D721Med (cell line): ENCODE measurements around the gene STX5.

Source experiments
- DNase-seq: peaks from one replicate; pipeline ENCODE4 v3.0.0; 2011; ENCODE audit warnings: low spot score; ENCODE audit not compliant: insufficient read length
- FAIRE-seq: peaks from 2 replicates; lab custom pipeline; 2011; peaks lifted over from hg19 to GRCh38; lab: Jason Lieb, UNC
- TF ChIP-seq, protein P1 (sequence below): IDR thresholded peaks from 2 replicates; pipeline ENCODE4 v1.5.1; 2012; ENCODE audit warnings: mild to moderate bottlenecking, control low read depth; ENCODE audit not compliant: insufficient read depth; ENCODE audit errors: missing control alignments

Gene STX5

DNA sequence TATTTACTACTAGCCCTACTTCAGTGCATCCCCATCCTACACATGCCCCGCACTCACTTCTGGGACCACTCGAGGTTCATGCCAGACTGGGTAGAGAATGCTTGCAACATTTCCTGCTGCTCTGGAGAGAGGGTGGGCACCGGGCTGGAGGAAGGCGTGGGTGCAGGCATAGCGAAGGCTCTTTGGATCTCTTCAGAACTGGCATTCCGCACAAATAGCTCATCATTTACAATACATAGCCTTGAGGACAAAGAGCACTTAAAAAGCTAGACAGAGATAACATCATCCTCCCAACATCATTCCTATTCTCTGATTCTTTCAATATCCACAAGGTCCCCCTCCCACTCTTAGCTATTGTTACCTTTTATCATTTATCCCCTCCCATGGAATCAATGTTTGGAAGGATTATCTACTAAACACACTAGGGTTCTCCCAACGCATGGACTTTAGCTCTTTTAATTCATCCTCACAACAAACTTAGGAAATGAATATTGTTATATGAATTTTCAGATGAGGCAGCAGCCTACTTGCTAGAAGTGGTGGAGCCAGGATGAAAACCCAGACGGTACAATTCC is 37.6 kb downstream of the STX5 start:
- no peak for FAIRE-seq
- TF ChIP-seq, protein P1, sequence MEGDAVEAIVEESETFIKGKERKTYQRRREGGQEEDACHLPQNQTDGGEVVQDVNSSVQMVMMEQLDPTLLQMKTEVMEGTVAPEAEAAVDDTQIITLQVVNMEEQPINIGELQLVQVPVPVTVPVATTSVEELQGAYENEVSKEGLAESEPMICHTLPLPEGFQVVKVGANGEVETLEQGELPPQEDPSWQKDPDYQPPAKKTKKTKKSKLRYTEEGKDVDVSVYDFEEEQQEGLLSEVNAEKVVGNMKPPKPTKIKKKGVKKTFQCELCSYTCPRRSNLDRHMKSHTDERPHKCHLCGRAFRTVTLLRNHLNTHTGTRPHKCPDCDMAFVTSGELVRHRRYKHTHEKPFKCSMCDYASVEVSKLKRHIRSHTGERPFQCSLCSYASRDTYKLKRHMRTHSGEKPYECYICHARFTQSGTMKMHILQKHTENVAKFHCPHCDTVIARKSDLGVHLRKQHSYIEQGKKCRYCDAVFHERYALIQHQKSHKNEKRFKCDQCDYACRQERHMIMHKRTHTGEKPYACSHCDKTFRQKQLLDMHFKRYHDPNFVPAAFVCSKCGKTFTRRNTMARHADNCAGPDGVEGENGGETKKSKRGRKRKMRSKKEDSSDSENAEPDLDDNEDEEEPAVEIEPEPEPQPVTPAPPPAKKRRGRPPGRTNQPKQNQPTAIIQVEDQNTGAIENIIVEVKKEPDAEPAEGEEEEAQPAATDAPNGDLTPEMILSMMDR = no peak
- no peak for DNase-seq

DNA sequence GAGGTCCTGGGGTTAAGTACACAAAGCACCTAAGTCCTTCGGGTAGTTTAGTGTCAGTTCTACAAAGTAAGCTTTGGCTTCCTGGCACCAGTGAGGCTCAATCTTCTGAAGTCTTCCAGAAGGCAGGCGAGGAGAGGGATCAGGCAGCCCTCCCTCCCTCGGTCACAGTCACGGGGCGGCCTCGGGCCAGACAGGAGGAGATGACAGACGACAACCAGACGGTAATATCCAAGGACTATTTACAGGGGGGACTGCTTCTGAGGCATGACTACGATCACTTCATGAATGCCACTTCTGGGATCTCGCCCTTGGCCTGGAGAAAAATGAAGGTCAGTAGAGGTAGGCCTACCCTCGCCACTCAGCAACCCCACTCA is 39.7 kb downstream of the STX5 start:
- TF ChIP-seq, protein P1 = no peak
- FAIRE-seq = no peak
- no peak for DNase-seq

DNA sequence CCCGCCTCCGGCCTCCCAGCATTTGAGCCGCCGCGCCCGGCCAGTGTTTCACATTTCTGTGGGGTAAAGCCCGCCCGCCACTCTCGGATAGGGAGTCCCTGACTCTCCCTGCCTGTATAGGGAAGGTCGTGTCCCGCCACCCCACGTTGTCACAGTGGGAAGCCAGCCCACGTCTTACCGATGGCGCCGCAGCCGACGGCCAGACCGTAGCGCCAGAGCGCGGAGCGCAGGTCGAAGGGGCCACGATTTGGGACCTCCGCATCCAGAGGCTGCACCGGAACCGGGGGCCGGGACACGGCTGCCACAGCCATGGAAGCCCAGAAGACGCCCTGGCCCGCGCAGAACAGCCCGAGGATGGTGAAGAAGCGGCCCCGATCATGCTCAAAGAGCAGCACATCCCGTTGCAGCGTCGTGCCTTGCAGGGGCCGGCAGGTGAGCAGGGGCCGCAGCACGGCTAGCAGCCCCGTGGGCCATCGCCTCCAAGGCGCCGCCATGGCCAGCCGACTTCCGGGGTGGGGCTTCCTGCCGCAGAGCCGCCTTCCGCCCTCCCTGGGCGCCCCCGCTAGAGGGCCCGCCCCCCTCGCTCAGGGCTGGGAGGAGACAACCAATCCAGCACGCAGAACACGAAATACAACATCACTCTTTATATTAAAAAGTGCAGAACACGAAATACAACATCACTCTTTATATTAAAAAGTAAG is 40.2 kb downstream of the STX5 start, which contains the start of gene TMEM223:
Gene TMEM223, minus strand, starts transcription at position 506 of the 701 bp plus-strand sequence. Its CDS starts 12 bp downstream, at position 494.
- DNase-seq (peak; percentile 78), FAIRE-seq (no peak)
- TF ChIP-seq, protein P1 = no peak

DNA sequence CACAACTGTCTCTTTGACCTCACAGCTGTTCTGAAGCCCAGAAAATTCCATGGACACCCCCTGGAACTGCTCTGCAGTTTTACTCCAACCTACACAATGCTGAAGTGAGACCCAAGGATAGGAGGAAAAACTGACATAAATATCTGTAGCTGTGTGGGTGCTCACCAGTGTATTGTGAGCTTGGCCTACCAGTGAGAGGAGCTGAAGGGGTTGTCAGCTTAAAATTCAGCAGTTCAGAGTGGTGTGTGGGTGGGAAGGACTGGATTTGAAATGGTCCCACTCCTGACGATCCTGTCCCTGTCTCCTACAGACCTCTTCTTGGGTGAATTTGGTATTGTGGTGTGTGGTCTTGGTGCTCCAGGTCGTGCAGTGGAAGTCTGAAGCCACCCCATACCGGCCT is 42.3 kb downstream of the STX5 start:
- FAIRE-seq = no peak
- DNase-seq = no peak
- TF ChIP-seq, protein P1 = no peak

DNA sequence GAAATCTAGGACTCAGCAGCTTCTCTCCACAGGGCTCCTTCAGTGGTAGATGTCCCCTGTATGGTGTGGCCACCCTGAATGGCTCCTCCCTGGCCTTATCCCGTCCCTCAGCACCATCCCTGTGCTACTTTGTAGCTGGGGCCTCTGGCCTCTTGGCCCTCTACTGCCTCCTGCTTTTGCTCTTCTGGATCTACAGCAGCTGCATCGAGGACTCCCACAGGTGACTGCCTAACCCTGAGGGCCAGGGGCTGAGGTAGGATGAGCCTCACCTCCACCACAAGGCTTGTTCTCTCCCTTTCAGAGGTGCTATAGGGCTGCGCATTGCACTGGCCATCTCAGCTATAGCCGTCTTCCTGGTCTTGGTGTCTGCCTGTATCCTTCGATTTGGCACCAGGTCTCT is 42.9 kb downstream of the STX5 start:
- DNase-seq (no peak), FAIRE-seq (no peak)
- TF ChIP-seq, protein P1 = no peak

DNA sequence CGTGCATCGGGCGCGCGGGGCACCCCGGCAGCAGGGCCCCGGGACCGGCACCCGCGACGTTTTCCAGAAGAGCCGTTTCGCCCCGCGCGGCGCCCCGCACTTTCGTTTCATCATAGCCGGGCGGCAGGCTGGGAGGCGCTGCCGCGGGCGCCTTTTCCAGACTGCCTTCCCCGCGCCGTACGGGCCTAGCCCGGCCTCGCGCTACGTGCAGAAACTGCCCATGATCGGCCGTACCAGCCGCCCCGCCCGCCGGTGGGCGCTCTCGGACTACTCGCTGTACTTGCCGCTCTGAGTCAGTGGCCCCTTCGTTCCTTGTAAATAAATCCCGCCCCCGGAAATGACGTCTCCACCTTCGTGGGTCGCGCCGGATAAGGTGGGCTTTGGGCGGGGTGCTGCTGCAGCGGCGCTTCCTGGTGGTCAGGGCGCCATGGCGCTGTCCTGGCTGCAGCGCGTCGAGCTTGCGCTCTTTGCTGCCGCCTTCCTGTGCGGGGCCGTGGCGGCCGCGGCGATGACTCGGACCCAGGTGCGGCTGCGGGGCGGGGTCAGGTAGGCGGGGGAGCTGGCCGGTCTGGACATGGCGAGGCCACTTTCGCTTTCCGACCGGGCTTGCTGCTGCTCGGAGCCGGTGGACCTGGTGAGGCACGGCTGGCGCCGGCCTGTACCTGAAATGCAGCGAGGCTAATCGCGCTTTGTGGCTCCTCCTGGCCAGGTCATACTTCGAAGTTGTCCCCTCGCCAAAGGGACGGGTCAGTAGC is 44.7 kb downstream of the STX5 start, which contains the start of gene TMEM179B:
Gene TMEM179B, plus strand, starts transcription at position 398 of the 755 bp plus-strand sequence. Its CDS starts 30 bp downstream, at position 428.
- FAIRE-seq (no peak), DNase-seq (peak; percentile 95)
- TF ChIP-seq, protein P1 = peak; percentile 54
